OCI-LY7 (cell line): ENCODE data around the gene GAL. TPM values are rescaled to one million over a fixed set of nuclear protein-coding genes. Genes with fewer than 3 reads are reported as not detected.

Experiments
- BruUV-seq: library from RNA; stranded (reverse); fragments of 400-500 nt; replicated peaks from 2 replicates; lab custom pipeline; 2021; lab: Mats Ljungman, UMichigan
- CTCF ChIA-PET: fragments of 300-600 bp; sonication (Branson Sonifier 250); formaldehyde crosslinking; loops from one replicate; lab custom pipeline; 2022; ENCODE audit warnings: antibody characterized with exemption; ENCODE audit not compliant: unreplicated experiment; lab: Charles Lee
- POLR2A ChIA-PET: fragments of 300-600 bp; sonication (Branson Sonifier 250); formaldehyde crosslinking; loops from one replicate; lab custom pipeline; 2022; ENCODE audit warnings: antibody characterized with exemption; lab: Charles Lee
- DNase-seq: peaks from one replicate; pipeline ENCODE4 v3.0.0-alpha.2; 2015; ENCODE audit warnings: low spot score
- H2AFZ ChIP-seq: fragments of 200-600 bp; sonication (generic), shearing (Covaris generic); 2 replicates; pipeline ENCODE4 v1.6.1; 2014; ENCODE audit warnings: mild to moderate bottlenecking, antibody characterized with exemption, low read length, moderate library complexity
- H3K27ac ChIP-seq: fragments of 200-600 bp; sonication (generic); 2 replicates; pipeline ENCODE4 v1.5.1; 2014; ENCODE audit warnings: mixed run types, low read depth, mild to moderate bottlenecking, moderate library complexity, low read length, inconsistent platforms; ENCODE audit not compliant: poor library complexity, severe bottlenecking
- H3K36me3 ChIP-seq: fragments of 200-600 bp; sonication (generic); 2 replicates; pipeline ENCODE4 v1.6.1; 2014; ENCODE audit warnings: mild to moderate bottlenecking, antibody characterized with exemption, low read length, moderate library complexity, mixed read lengths; ENCODE audit not compliant: insufficient read depth
- H3K4me1 ChIP-seq: fragments of 200-600 bp; sonication (generic); 2 replicates; pipeline ENCODE4 v1.5.1; 2014; ENCODE audit warnings: mild to moderate bottlenecking, low read length; ENCODE audit not compliant: insufficient read depth, poor library complexity, severe bottlenecking
- H3K4me2 ChIP-seq: fragments of 200-600 bp; sonication (generic); 2 replicates; pipeline ENCODE4 v1.6.1; 2014; ENCODE audit warnings: mild to moderate bottlenecking, low read length
- H3K4me3 ChIP-seq: fragments of 200-600 bp; sonication (generic); 2 replicates; pipeline ENCODE4 v1.5.1; 2014; ENCODE audit warnings: mild to moderate bottlenecking, low read depth, low read length; ENCODE audit not compliant: poor library complexity, severe bottlenecking
- H3K79me2 ChIP-seq: fragments of 200-600 bp; sonication (generic); 2 replicates; pipeline ENCODE4 v1.6.1; 2016; ENCODE audit warnings: low read depth, mild to moderate bottlenecking, low read length, moderate library complexity, mixed read lengths; ENCODE audit not compliant: insufficient read depth
- H3K9me2 ChIP-seq: fragments of 200-600 bp; sonication (generic); 2 replicates; pipeline ENCODE4 v1.6.1; 2016; ENCODE audit warnings: mild to moderate bottlenecking, low read length, mixed read lengths; ENCODE audit not compliant: insufficient read depth
- H3K9me3 ChIP-seq: fragments of 200-600 bp; sonication (generic); 2 replicates; pipeline ENCODE4 v1.6.1; 2014; ENCODE audit warnings: mild to moderate bottlenecking, mixed run types, low read length, mixed read lengths
- H4K20me1 ChIP-seq: fragments of 200-600 bp; sonication (generic); 2 replicates; pipeline ENCODE4 v1.6.1; 2014; ENCODE audit warnings: mild to moderate bottlenecking, antibody characterized with exemption, low read length, moderate library complexity, mixed read lengths; ENCODE audit not compliant: insufficient read depth
- CTCF ChIP-seq: fragments of 200-600 bp; sonication (generic); conservative IDR thresholded peaks from 2 replicates; pipeline ENCODE4 v1.5.1; 2014; ENCODE audit warnings: mild to moderate bottlenecking, antibody characterized with exemption, low read length, moderate library complexity, mixed read lengths
- EZH2phosphoT487 ChIP-seq: fragments of 200-600 bp; sonication (generic); IDR thresholded peaks from 2 replicates; pipeline ENCODE4 v1.6.1; 2018; ENCODE audit warnings: low read depth, borderline replicate concordance, mild to moderate bottlenecking, mixed run types, antibody characterized with exemption, low read length, moderate library complexity, mixed read lengths
- intact Hi-C: fragments of 100-400 bp; cut with micrococcal nuclease; formaldehyde crosslinking; loops from one replicate; pipeline ENCODE4 v1.10.0; 2022; ENCODE audit not compliant: unreplicated experiment
- total RNA-seq, 2 experiments: library from RNA; depleted of rRNA in 1 of 2; stranded (reverse); fragments of >200 nt in 1 of 2; shearing (Covaris generic) in 1 of 2; gene quantifications; 2 replicates each; pipeline ENCODE4 v1.2.3, GENCODE V29; 2014 to 2022

Gene GAL
- total RNA-seq, 2 experiments from 2014 or later = not detected

GRCh38 chr11:68735646-68736045 is 51.3 kb downstream of the GAL start:
- H3K27ac ChIP-seq = no peak overlapping the region
- H3K4me1 ChIP-seq = no peaks in the 10 kb centered on the region
- no peaks in the 10 kb centered on the region for H3K79me2 ChIP-seq
- no peaks in the 10 kb centered on the region for H3K9me2 ChIP-seq
- DNase-seq = no peak
- no peak overlapping the region for H2AFZ ChIP-seq
- TF ChIP-seq EZH2phosphoT487 (no peak), CTCF (no peak)
- no peaks in the 10 kb centered on the region for H3K9me3 ChIP-seq
- H3K4me3 ChIP-seq = no peak overlapping the region
- no peaks in the 10 kb centered on the region for H3K36me3 ChIP-seq
- ChIA-PET POLR2A (interaction anchor here (0.6 kb wide), 1 partner anchor 234 kb away, joined by 3 read pairs; no protein-coding TSS in a partner anchor), CTCF (no interaction called here)
- H3K4me2 ChIP-seq = no peak overlapping the region
- BruUV-seq = no TSS peak
- intact Hi-C loops = no loop called here
- H4K20me1 ChIP-seq = no peaks in the 10 kb centered on the region

Other genes starting within 250 kb of the GAL start
- gene PPP6R3, start 223.8 kb upstream of the GAL start, total RNA-seq (2014; rRNA removed; shearing (Covaris generic)) = 151 and 166 TPM in 2 replicates
- 122 and 132 TPM in 2 replicates for gene PPP6R3, start 223.8 kb upstream of the GAL start, total RNA-seq (2022)
- 10.4 and 13.0 TPM in 2 replicates for gene TESMIN, start 67.0 kb downstream of the GAL start, total RNA-seq (2014; rRNA removed; shearing (Covaris generic))
- gene TESMIN, start 67.0 kb downstream of the GAL start, total RNA-seq (2022) = 19.4 and 24.0 TPM in 2 replicates
- 5.5 and 7.0 TPM in 2 replicates for gene CPT1A, start 157.4 kb downstream of the GAL start, total RNA-seq (2014; rRNA removed; shearing (Covaris generic))
- gene CPT1A, start 157.4 kb downstream of the GAL start, total RNA-seq (2022) = 17.2 and 19.8 TPM in 2 replicates
- 48.3 and 75.0 TPM in 2 replicates for gene MRPL21, start 219.3 kb downstream of the GAL start, total RNA-seq (2014; rRNA removed; shearing (Covaris generic))
- 50.4 and 68.3 TPM in 2 replicates for gene MRPL21, start 219.3 kb downstream of the GAL start, total RNA-seq (2022)
- gene IGHMBP2, start 219.3 kb downstream of the GAL start, total RNA-seq (2014; rRNA removed; shearing (Covaris generic)) = 17.5 and 27.3 TPM in 2 replicates
- gene IGHMBP2, start 219.3 kb downstream of the GAL start, total RNA-seq (2022) = 35.2 and 37.9 TPM in 2 replicates